SU-DHL-6 (cell line): ENCODE results near the gene NRG3.

Experiments used
- H2AFZ ChIP-seq: fragments of 200-600 bp; sonication (generic); 2 replicates; pipeline ENCODE4 v1.6.1; 2014; ENCODE audit warnings: low read depth, mild to moderate bottlenecking, moderate library complexity, mixed read lengths, antibody characterized with exemption, low read length; ENCODE audit not compliant: severe bottlenecking
- H3F3A ChIP-seq: fragments of 200-600 bp; shearing (Covaris generic); 2 replicates; pipeline ENCODE4 v1.6.0; 2016; ENCODE audit warnings: antibody characterized with exemption, mild to moderate bottlenecking; ENCODE audit not compliant: insufficient read depth
- H3K27ac ChIP-seq: fragments of 200-600 bp; sonication (generic); 2 replicates; pipeline ENCODE4 v1.5.1; 2016; ENCODE audit warnings: low read depth, mild to moderate bottlenecking, low read length, moderate library complexity, mixed read lengths
- H3K27me3 ChIP-seq: fragments of 200-600 bp; sonication (generic), shearing (Covaris generic); 2 replicates; pipeline ENCODE4 v1.6.0; 2014; ENCODE audit warnings: mild to moderate bottlenecking, low read length
- H3K36me3 ChIP-seq: fragments of 200-600 bp; sonication (generic); 2 replicates; pipeline ENCODE4 v1.6.1; 2014; ENCODE audit warnings: mild to moderate bottlenecking, low read length, mixed read lengths
- H3K4me2 ChIP-seq: fragments of 300-600, 200-600 bp; shearing (Covaris generic), sonication (generic); 2 replicates; pipeline ENCODE4 v1.6.0; 2014; ENCODE audit warnings: low read length, low read depth, mild to moderate bottlenecking; ENCODE audit not compliant: poor library complexity, severe bottlenecking
- H3K4me3 ChIP-seq: fragments of 200-600 bp; sonication (generic); 2 replicates; pipeline ENCODE4 v1.5.1; 2014; ENCODE audit warnings: antibody characterized with exemption, low read length, mild to moderate bottlenecking, mixed read lengths; ENCODE audit not compliant: insufficient read depth, poor library complexity, severe bottlenecking
- H3K79me2 ChIP-seq: fragments of 200-600 bp; sonication (generic); 2 replicates; pipeline ENCODE4 v1.6.1; 2014; ENCODE audit warnings: mild to moderate bottlenecking, low read length, moderate library complexity; ENCODE audit not compliant: insufficient read depth
- H3K9ac ChIP-seq: fragments of 200-600 bp; sonication (generic); 2 replicates; pipeline ENCODE4 v1.7.0; 2014; ENCODE audit warnings: mild to moderate bottlenecking, low read length
- H3K9me2 ChIP-seq: fragments of 200-600 bp; sonication (generic); replicated peaks from 2 replicates; pipeline ENCODE4 v1.6.1; 2014; ENCODE audit warnings: low read length; ENCODE audit not compliant: insufficient read depth
- H3K9me3 ChIP-seq: fragments of 200-600 bp; sonication (generic); 2 replicates; pipeline ENCODE4 v1.6.1; 2014; ENCODE audit warnings: low read length, mixed read lengths; ENCODE audit not compliant: insufficient read depth
- H4K20me1 ChIP-seq: fragments of 200-600 bp; sonication (generic); 2 replicates; pipeline ENCODE4 v1.6.1; 2014; ENCODE audit warnings: low read depth, mild to moderate bottlenecking, antibody characterized with exemption, low read length, moderate library complexity, mixed read lengths
- CTCF ChIP-seq: fragments of 200-600 bp; sonication (generic); IDR thresholded peaks from one replicate; pipeline ENCODE4 v1.5.1; 2017; ENCODE audit warnings: antibody characterized with exemption, mild to moderate bottlenecking, low read length, moderate library complexity; ENCODE audit not compliant: insufficient read depth, poor library complexity, severe bottlenecking
- EZH2phosphoT487 ChIP-seq: fragments of 200-600 bp; sonication (generic), shearing (Covaris generic); conservative IDR thresholded peaks from 2 replicates; pipeline ENCODE4 v1.6.1; 2018; ENCODE audit warnings: mild to moderate bottlenecking, antibody characterized with exemption, low read length, moderate library complexity, mixed read lengths

The NRG3 gene

GRCh38 chr10:82194419-82194818, 319.4 kb downstream of the NRG3 start:
- Histone ChIP-seq H3K27ac (no peak overlapping the region), H3K9me3 (no peaks in the 10 kb centered on the region), H2AFZ (no peak overlapping the region), H3F3A (no peaks in the 10 kb centered on the region), H3K36me3 (no peaks in the 10 kb centered on the region), H3K79me2 (no peaks in the 10 kb centered on the region), H3K27me3 (no peaks in the 10 kb centered on the region), H3K9ac (no peak overlapping the region), H3K4me2 (no peak overlapping the region), H3K4me3 (no peak overlapping the region), H4K20me1 (no peaks in the 10 kb centered on the region), H3K9me2 (no peaks in the 10 kb centered on the region)
- TF ChIP-seq CTCF: no peak
- TF ChIP-seq EZH2phosphoT487: no peak

GRCh38 chr10:82206831-82207230, 331.8 kb downstream of the NRG3 start:
- TF ChIP-seq CTCF: no peak
- no peak for TF ChIP-seq EZH2phosphoT487
- Histone ChIP-seq H3K36me3 (no peaks in the 10 kb centered on the region), H3K9me3 (no peaks in the 10 kb centered on the region), H3K4me2 (no peak overlapping the region), H3K27me3 (no peaks in the 10 kb centered on the region), H3K9me2 (no peaks in the 10 kb centered on the region), H2AFZ (no peak overlapping the region), H3F3A (no peaks in the 10 kb centered on the region), H3K9ac (no peak overlapping the region), H3K79me2 (no peaks in the 10 kb centered on the region), H4K20me1 (no peaks in the 10 kb centered on the region), H3K27ac (no peak overlapping the region), H3K4me3 (no peak overlapping the region)

- Histone ChIP-seq H3K9ac (no peak overlapping the region), H3K9me2 (no peaks in the 10 kb centered on the region), H3K4me2 (no peak overlapping the region), H3K27me3 (no peaks in the 10 kb centered on the region), H3K27ac (no peak overlapping the region), H3K79me2 (no peaks in the 10 kb centered on the region), H3K9me3 (no peaks in the 10 kb centered on the region), H3F3A (no peaks in the 10 kb centered on the region), H3K36me3 (no peaks in the 10 kb centered on the region), H3K4me3 (no peak overlapping the region), H4K20me1 (no peaks in the 10 kb centered on the region), H2AFZ (no peak overlapping the region)
- no peak for TF ChIP-seq EZH2phosphoT487
- TF ChIP-seq CTCF: no peak
Measured at GRCh38 chr10:82208726-82209125, 333.7 kb downstream of the NRG3 start.

- Histone ChIP-seq H3F3A (no peaks in the 10 kb centered on the region), H3K27ac (no peak overlapping the region), H3K36me3 (no peaks in the 10 kb centered on the region), H3K9me3 (no peaks in the 10 kb centered on the region), H4K20me1 (no peaks in the 10 kb centered on the region), H3K27me3 (no peaks in the 10 kb centered on the region), H2AFZ (no peak overlapping the region), H3K9ac (no peak overlapping the region), H3K4me3 (no peak overlapping the region), H3K79me2 (no peaks in the 10 kb centered on the region), H3K4me2 (no peak overlapping the region), H3K9me2 (no peaks in the 10 kb centered on the region)
- TF ChIP-seq CTCF (no peak), EZH2phosphoT487 (no peak)
Measured at GRCh38 chr10:82210331-82210730, 335.3 kb downstream of the NRG3 start.
